ENCODE data around the gene ACADVL. TPM values are rescaled to one million over a fixed set of nuclear protein-coding genes. Genes with fewer than 3 reads are reported as not detected.

ACADVL gene
- total and polyA plus RNA-seq, 4 donors: 185 to 1,301 (median 1,109) TPM

DNA sequence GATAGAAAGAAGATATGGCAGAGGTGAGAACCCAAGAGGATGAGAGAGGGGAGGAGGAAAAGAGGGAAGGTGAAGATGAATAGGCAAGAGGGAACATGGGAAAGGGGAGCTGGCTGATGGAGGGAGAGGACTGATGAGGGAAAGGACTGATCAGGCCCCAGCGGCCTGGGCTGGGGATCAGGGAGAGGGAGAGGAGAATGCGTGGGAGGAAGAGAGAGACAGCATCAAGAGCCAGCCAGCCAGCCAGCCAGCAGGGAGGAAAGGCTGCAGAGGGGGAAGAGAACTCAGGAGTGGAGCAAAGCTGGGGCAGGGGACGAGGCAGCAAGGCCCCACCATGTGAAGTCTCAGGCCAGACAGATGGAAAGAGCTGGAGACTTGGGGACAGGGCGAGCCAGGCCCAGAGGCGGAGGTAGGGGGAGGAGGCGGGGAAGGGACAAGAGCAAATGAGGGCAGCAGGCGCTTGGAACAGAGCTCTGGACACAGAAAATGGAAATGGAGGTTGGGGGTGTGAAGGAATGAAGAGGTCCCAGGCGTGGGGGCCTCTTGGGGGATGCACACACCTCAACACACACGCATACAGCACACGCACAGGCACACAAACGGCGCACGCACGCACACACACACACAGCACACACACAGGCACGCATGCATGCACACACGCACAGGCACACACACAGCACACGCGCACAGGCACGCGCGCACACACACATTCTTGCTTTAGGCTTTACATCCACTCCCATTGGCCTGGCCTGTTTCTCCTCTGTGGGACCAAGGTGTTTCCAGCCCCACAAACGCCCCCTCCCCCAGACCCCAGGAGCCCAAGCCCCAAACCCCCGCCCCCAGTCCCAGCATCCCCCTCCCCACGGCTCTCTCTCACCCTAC is 12.4 kb upstream of the ACADVL start:
- WGBS: 91% methylated on average over 24 of the region's 24 CpGs
- no peak for TF ChIP-seq JUND (IDR thresholded peaks at IDR 0.05)
- TF ChIP-seq, protein P1, sequence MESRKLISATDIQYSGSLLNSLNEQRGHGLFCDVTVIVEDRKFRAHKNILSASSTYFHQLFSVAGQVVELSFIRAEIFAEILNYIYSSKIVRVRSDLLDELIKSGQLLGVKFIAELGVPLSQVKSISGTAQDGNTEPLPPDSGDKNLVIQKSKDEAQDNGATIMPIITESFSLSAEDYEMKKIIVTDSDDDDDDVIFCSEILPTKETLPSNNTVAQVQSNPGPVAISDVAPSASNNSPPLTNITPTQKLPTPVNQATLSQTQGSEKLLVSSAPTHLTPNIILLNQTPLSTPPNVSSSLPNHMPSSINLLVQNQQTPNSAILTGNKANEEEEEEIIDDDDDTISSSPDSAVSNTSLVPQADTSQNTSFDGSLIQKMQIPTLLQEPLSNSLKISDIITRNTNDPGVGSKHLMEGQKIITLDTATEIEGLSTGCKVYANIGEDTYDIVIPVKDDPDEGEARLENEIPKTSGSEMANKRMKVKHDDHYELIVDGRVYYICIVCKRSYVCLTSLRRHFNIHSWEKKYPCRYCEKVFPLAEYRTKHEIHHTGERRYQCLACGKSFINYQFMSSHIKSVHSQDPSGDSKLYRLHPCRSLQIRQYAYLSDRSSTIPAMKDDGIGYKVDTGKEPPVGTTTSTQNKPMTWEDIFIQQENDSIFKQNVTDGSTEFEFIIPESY (IDR thresholded peaks at IDR 0.05): no peak
- no peak for TF ChIP-seq SP1 (IDR thresholded peaks at IDR 0.05)
- no peak for TF ChIP-seq YY1 (IDR thresholded peaks at IDR 0.05)
- TF ChIP-seq RXRA (IDR thresholded peaks at IDR 0.05): no peak
- no peak for TF ChIP-seq MAX (IDR thresholded peaks at IDR 0.05)
- no peak for TF ChIP-seq HNF4A (conservative IDR thresholded peaks at IDR 0.05)
- no peak for TF ChIP-seq NR2F2 (IDR thresholded peaks at IDR 0.05)
- no peak for TF ChIP-seq REST (IDR thresholded peaks at IDR 0.05)
- no peak for TF ChIP-seq GABPA (IDR thresholded peaks at IDR 0.05 in 1 of 2, conservative IDR thresholded peaks at IDR 0.05 in 1 of 2)
- no peak for TF ChIP-seq ATF3 (IDR thresholded peaks at IDR 0.05)
- no peak for TF ChIP-seq CTCF (IDR thresholded peaks at IDR 0.05; ENCODE audit: low read depth, low read length, missing input control)
- no peak for TF ChIP-seq FOXA2 (IDR thresholded peaks at IDR 0.05)
- TF ChIP-seq FOXA1 (IDR thresholded peaks at IDR 0.05): no peak
- TF ChIP-seq EGR1 (IDR thresholded peaks at IDR 0.05; ENCODE audit: low read depth in 2 of 2): no peak
- TF ChIP-seq TAF1 (conservative IDR thresholded peaks at IDR 0.05): no peak
- TF ChIP-seq HNF4G (IDR thresholded peaks at IDR 0.05): no peak
- no peak for TF ChIP-seq RAD21 (IDR thresholded peaks at IDR 0.05)
- Histone ChIP-seq H3K4me3 (ENCODE audit: low read depth in 1 of 3, low read length in 3 of 3) (no peak overlapping the region), H3K4me1 (ENCODE audit: control insufficient read depth in 4 of 4, insufficient read depth in 4 of 4, low read length in 3 of 4) (peaks cover 0 to 2% (median 0%) of the 10 kb centered on the region in 4 donors), H3K9me3 (ENCODE audit: control insufficient read depth in 4 of 4, low read length in 3 of 4) (no peaks in the 10 kb centered on the region), H3K36me3 (ENCODE audit: control insufficient read depth in 4 of 4, insufficient read depth in 3 of 4, low read depth in 1 of 4, low read length in 3 of 4) (no peaks in the 10 kb centered on the region), H3K27me3 (ENCODE audit: control insufficient read depth in 4 of 4, insufficient read depth in 4 of 4, low read length in 3 of 4) (no peaks in the 10 kb centered on the region), H3K27ac (ENCODE audit: low read depth in 1 of 2, low read length in 2 of 2) (no peak overlapping the region), H3K9ac (ENCODE audit: low read depth in 1 of 2, low read length in 2 of 2) (no peak overlapping the region)
- no peak for DNase-seq (ENCODE audit: low spot score)

Measured in liver (tissue), 9 donors.